ENCODE data around the gene ABCA12.

- TF ChIP-seq EP300 (IDR thresholded peaks at IDR 0.05; ENCODE audit: low read depth in 2 of 2, low read length in 2 of 2), result no peak
- no peak for TF ChIP-seq EP300 (CRISPR knock-in tag; IDR thresholded peaks at IDR 0.05; ENCODE audit: borderline replicate concordance)
- no peak for TF ChIP-seq CTCF (CRISPR knock-in tag; IDR thresholded peaks at IDR 0.05)
- no peak for TF ChIP-seq POLR2A (IDR thresholded peaks at IDR 0.05; ENCODE audit: insufficient read depth in 1 of 2, low read depth in 2 of 2, low read length in 2 of 2)
- TF ChIP-seq TCF7L2 (IDR thresholded peaks at IDR 0.05; ENCODE audit: low read depth, low read length), result no peak
- TF ChIP-seq SP1 (IDR thresholded peaks at IDR 0.05), result no peak
- TF ChIP-seq SP1 (CRISPR knock-in tag; IDR thresholded peaks at IDR 0.05), result no peak
- TF ChIP-seq SKIL (CRISPR knock-in tag; IDR thresholded peaks at IDR 0.05; ENCODE audit: borderline replicate concordance), result no peak
- no peak for TF ChIP-seq CAMTA2 (CRISPR knock-in tag; IDR thresholded peaks at IDR 0.05; ENCODE audit: borderline replicate concordance)
- TF ChIP-seq ZBTB34 (CRISPR knock-in tag; IDR thresholded peaks at IDR 0.05), result no peak
- no peak for TF ChIP-seq REST (IDR thresholded peaks at IDR 0.05; ENCODE audit: borderline replicate concordance in 1 of 2, low read depth in 1 of 2, low read length in 2 of 2)
- no peak for TF ChIP-seq ZNF704 (CRISPR knock-in tag; IDR thresholded peaks at IDR 0.05; ENCODE audit: borderline replicate concordance)
- TF ChIP-seq ZSCAN12 (CRISPR knock-in tag; IDR thresholded peaks at IDR 0.05), result no peak
- TF ChIP-seq ZNF572 (CRISPR knock-in tag; IDR thresholded peaks at IDR 0.05), result no peak
- no peak for TF ChIP-seq ZNF207 (IDR thresholded peaks at IDR 0.05; ENCODE audit: borderline replicate concordance)
These were observed 191.5 kb downstream of the ABCA12 start for GRCh38 chr2:214946949-214947348.

Measured in HepG2 (cell line).